ENCODE measurements around the gene FMO3.

Gene FMO3

GRCh38 chr1:171090604-171091003 is at the start of gene FMO3:
Gene FMO3 (plus strand): TSS chr1:171090905. CDS start chr1:171092659, 1,754 bp downstream.
- no peak for DNase-seq (ENCODE audit: low spot score)
- no peak for TF ChIP-seq CTCF (IDR thresholded peaks at IDR 0.05)
- Histone ChIP-seq H3K27ac (no peak within 1 kb of the TSS), H3K4me3 (no peak within 1 kb of the TSS)

GRCh38 chr1:171048014-171048413 is 42.7 kb upstream of the FMO3 start:
- Histone ChIP-seq H3K27ac (no peak overlapping the region), H3K4me3 (no peak overlapping the region)
- no peak for TF ChIP-seq CTCF (IDR thresholded peaks at IDR 0.05)
- no peak for DNase-seq (ENCODE audit: low spot score)

GRCh38 chr1:171052977-171053376 is 37.7 kb upstream of the FMO3 start:
- Histone ChIP-seq H3K4me3 (no peak overlapping the region), H3K27ac (no peak overlapping the region)
- no peak for DNase-seq (ENCODE audit: low spot score)
- TF ChIP-seq CTCF (IDR thresholded peaks at IDR 0.05), result no peak

DNA sequence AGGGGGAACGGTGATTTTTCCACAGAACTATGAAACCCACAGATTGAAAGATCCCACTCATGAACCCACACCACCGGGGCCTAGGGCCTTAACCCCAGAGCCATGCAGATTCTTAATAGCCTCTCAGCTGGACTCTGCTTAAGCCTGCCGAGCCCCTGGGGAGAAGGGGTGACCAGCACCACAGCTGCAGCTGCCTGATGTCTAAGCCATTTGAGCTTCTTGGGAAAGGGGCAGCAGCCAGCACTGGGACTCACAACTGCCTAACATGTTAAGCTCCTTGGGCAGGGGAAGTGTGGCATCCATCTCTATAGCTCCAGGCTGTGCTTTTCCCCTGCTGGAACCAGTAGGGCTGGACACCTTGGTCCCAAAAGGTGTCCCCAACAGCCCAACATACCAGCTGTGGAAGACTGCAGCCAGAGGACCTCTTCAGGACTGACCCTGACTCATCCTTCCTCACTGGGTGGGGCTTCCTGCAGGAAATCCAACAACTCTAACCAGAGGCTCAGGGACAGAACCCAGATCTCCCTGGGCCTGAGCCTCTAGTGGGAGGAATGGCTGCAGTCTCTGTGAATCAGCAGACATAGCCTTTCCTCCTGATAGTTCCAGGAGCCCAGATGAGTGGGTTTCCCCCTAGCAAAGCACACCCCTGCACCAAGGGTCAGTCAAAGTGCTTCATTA is 34.6 kb upstream of the FMO3 start:
- no peak overlapping the region for H3K27ac ChIP-seq
- TF ChIP-seq CTCF (IDR thresholded peaks at IDR 0.05), result no peak
- DNase-seq (ENCODE audit: low spot score), result no peak
- no peak overlapping the region for H3K4me3 ChIP-seq

DNA sequence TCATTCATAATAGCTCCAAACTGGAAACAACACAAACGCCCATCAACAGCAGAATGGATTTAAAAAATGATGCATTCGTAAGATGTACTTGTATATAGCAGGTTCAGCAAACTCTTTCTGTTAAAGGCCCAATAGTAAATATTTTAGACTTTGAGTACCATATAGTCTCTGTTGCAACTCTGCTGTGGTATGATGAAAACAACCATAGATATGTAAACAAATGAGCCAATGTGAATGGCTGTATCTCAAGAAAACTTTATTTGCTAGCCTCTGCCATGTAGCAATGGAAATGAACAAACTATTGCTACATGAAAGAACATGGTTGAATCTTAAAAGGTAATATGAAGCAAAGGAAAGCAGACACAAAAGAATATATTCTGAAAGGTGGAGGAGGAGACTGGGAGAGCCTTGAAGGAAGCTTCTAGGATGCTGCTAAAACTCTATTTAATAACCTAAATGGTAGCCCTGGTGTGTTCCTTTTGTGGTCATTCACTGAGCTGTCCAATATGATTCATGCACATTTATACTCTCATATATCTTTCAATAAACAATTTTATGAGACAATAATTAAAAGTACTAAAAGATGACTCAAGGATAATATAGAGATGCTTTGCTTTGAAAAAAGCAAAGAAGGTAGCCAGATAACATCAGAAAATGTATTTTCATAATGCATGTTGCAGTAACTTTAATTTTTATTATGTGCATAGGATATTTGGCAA is 29.1 kb upstream of the FMO3 start:
- no peak overlapping the region for H3K27ac ChIP-seq
- H3K4me3 ChIP-seq, result no peak overlapping the region
- DNase-seq (ENCODE audit: low spot score), result no peak
- TF ChIP-seq CTCF (IDR thresholded peaks at IDR 0.05), result no peak

- DNase-seq (ENCODE audit: low spot score), result no peak
- Histone ChIP-seq H3K27ac (no peak overlapping the region), H3K4me3 (no peak overlapping the region)
- no peak for TF ChIP-seq CTCF (IDR thresholded peaks at IDR 0.05)
These were observed 27.8 kb upstream of the FMO3 start for GRCh38 chr1:171062902-171063301.

DNA sequence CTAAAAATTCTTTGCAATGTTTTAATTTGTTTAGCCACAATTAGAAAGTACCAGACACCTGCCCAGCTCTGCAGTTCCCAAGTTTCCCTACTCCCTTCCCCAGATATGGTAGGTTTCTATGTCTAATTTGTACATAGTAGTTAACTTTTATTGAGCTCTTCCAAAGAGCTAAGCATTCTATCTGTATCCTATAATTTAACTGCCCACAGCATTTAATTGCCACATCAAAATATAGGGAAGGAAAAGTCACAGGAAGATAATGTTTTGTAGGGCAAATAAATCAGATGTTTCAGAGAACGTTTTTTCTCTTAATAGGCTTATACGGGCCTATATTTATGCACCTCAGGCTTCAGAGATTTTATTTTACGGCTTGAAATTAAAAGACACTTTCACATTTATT is 15.7 kb upstream of the FMO3 start:
- DNase-seq (ENCODE audit: low spot score), result no peak
- Histone ChIP-seq H3K27ac (no peak overlapping the region), H3K4me3 (no peak overlapping the region)
- TF ChIP-seq CTCF (IDR thresholded peaks at IDR 0.05), result no peak
